H9 (cell line): ENCODE data around the gene FNDC3B. TPM values are rescaled to one million over a fixed set of nuclear protein-coding genes. Genes with fewer than 3 reads are reported as not detected.

ENCODE experiments used
- DNase-seq: peaks from one replicate; pipeline ENCODE4 v3.0.0-alpha.2; 2017
- H2AFZ ChIP-seq: one replicate; pipeline ENCODE4 v1.6.1; 2013; ENCODE audit warnings: mild to moderate bottlenecking, low read length, control low read depth, moderate library complexity
- H2AK5ac ChIP-seq: 2 replicates; pipeline ENCODE4 v1.6.1; 2013; ENCODE audit warnings: low read length, control low read depth, mixed read lengths; ENCODE audit not compliant: insufficient read length
- H2BK120ac ChIP-seq: one replicate; pipeline ENCODE4 v1.6.1; 2013; ENCODE audit warnings: low read depth, mild to moderate bottlenecking, low read length, control low read depth, inconsistent platforms; ENCODE audit not compliant: poor library complexity, severe bottlenecking
- H2BK12ac ChIP-seq: 2 replicates; pipeline ENCODE4 v1.6.1; 2013; ENCODE audit warnings: low read length, control low read depth, mixed read lengths, low read depth; ENCODE audit not compliant: insufficient read length
- H2BK15ac ChIP-seq: 2 replicates; pipeline ENCODE4 v1.6.1; 2013; ENCODE audit warnings: low read depth, low read length, control low read depth
- H2BK20ac ChIP-seq: one replicate; pipeline ENCODE4 v1.6.1; 2013; ENCODE audit warnings: low read depth, mild to moderate bottlenecking, low read length, control low read depth, inconsistent platforms; ENCODE audit not compliant: poor library complexity, severe bottlenecking
- H2BK5ac ChIP-seq: 2 replicates; pipeline ENCODE4 v1.6.1; 2013; ENCODE audit warnings: low read length, control low read depth, mixed read lengths; ENCODE audit not compliant: insufficient read length
- H3K14ac ChIP-seq: 2 replicates; pipeline ENCODE4 v1.6.1; 2013; ENCODE audit warnings: low read length, control low read depth; ENCODE audit not compliant: insufficient read depth
- H3K18ac ChIP-seq: 2 replicates; pipeline ENCODE4 v1.6.1; 2013; ENCODE audit warnings: low read depth, mild to moderate bottlenecking, mixed read lengths, low read length, control low read depth; ENCODE audit not compliant: insufficient read length
- H3K23ac ChIP-seq: 2 replicates; pipeline ENCODE4 v1.6.1; 2013; ENCODE audit warnings: low read length, control low read depth, mixed read lengths, low read depth; ENCODE audit not compliant: insufficient read length
- H3K23me2 ChIP-seq: 2 replicates; pipeline ENCODE4 v1.6.1; 2013; ENCODE audit warnings: low read depth, mild to moderate bottlenecking, mixed read lengths, low read length, control low read depth; ENCODE audit not compliant: insufficient read length, poor library complexity, severe bottlenecking
- H3K27ac ChIP-seq: 2 replicates; pipeline ENCODE4 v1.5.1; 2013; ENCODE audit warnings: low read length, control low read depth, mixed read lengths, low read depth; ENCODE audit not compliant: insufficient read length
- H3K27me3 ChIP-seq: 2 replicates; pipeline ENCODE4 v1.6.1; 2013; ENCODE audit warnings: low read length, control low read depth, inconsistent platforms; ENCODE audit not compliant: insufficient read depth
- H3K4ac ChIP-seq: 2 replicates; pipeline ENCODE4 v1.6.1; 2013; ENCODE audit warnings: low read depth, mild to moderate bottlenecking, control low read depth, inconsistent platforms, low read length, moderate library complexity
- H3K4me1 ChIP-seq: 2 replicates; pipeline ENCODE4 v1.6.1; 2013; ENCODE audit warnings: low read length, control low read depth, inconsistent platforms; ENCODE audit not compliant: insufficient read depth
- H3K4me2 ChIP-seq: 2 replicates; pipeline ENCODE4 v1.6.1; 2013; ENCODE audit warnings: low read length, control low read depth, mixed read lengths; ENCODE audit not compliant: insufficient read length, insufficient read depth
- H3K56ac ChIP-seq: 2 replicates; pipeline ENCODE4 v1.6.1; 2013; ENCODE audit warnings: low read depth, mild to moderate bottlenecking, mixed read lengths, low read length, control low read depth; ENCODE audit not compliant: insufficient read length
- H3K79me1 ChIP-seq: 2 replicates; pipeline ENCODE4 v1.6.1; 2013; ENCODE audit warnings: low read depth, mild to moderate bottlenecking, moderate library complexity, low read length, control low read depth, inconsistent platforms; ENCODE audit not compliant: insufficient read depth, poor library complexity, severe bottlenecking
- H3K79me2 ChIP-seq: 2 replicates; pipeline ENCODE4 v1.6.1; 2013; ENCODE audit warnings: low read length, control low read depth, inconsistent platforms; ENCODE audit not compliant: insufficient read depth
- H3K9ac ChIP-seq: 2 replicates; pipeline ENCODE4 v1.6.1; 2013; ENCODE audit warnings: low read length, control low read depth, mixed read lengths; ENCODE audit not compliant: insufficient read length; ENCODE audit errors: extremely low read depth
- H3K9me3 ChIP-seq: one replicate; pipeline ENCODE4 v1.6.1; 2013; ENCODE audit warnings: low read depth, low read length, inconsistent platforms; ENCODE audit not compliant: control insufficient read depth
- H3T11ph ChIP-seq: one replicate; pipeline ENCODE4 v1.6.1; 2013; ENCODE audit warnings: mild to moderate bottlenecking, low read length, control low read depth, inconsistent platforms
- H4K20me1 ChIP-seq: one replicate; pipeline ENCODE4 v1.6.1; 2013; ENCODE audit not compliant: control insufficient read depth, insufficient read length, insufficient read depth
- H4K5ac ChIP-seq: 2 replicates; pipeline ENCODE4 v1.6.1; 2013; ENCODE audit warnings: low read depth, mild to moderate bottlenecking, mixed read lengths, low read length, control low read depth; ENCODE audit not compliant: insufficient read length
- H4K8ac ChIP-seq: replicated peaks from 2 replicates; pipeline ENCODE4 v1.6.1; 2013; ENCODE audit warnings: low read length, control low read depth, mixed read lengths, low read depth; ENCODE audit not compliant: insufficient read length
- H4K91ac ChIP-seq: 2 replicates; pipeline ENCODE4 v1.6.1; 2013; ENCODE audit warnings: low read depth, mild to moderate bottlenecking, moderate library complexity, mixed read lengths, low read length, control low read depth; ENCODE audit not compliant: insufficient read length
- H3K27ac Mint-ChIP-seq, 3 experiments: 2 replicates in 2 of 3; 3 replicates in 1 of 3; pipeline ENCODE4 v1.8.0; 2020 to 2021; ENCODE audit warnings: mixed read lengths in 3 of 3, mild to moderate bottlenecking in 1 of 3, moderate library complexity in 1 of 3
- H3K27me3 Mint-ChIP-seq: 2 replicates; pipeline ENCODE4 v1.8.0; 2021; ENCODE audit warnings: low read depth, mild to moderate bottlenecking, moderate library complexity, mixed read lengths
- H3K36me3 Mint-ChIP-seq, 3 experiments: 2 replicates in 2 of 3; 3 replicates in 1 of 3; pipeline ENCODE4 v1.8.0; 2020 to 2021; ENCODE audit warnings: low read depth in 3 of 3, mixed read lengths in 3 of 3; ENCODE audit not compliant: insufficient read depth in 1 of 3
- H3K4me1 Mint-ChIP-seq, 2 experiments: 2 replicates each; pipeline ENCODE4 v1.8.0; 2020; ENCODE audit warnings: mixed read lengths in 2 of 2
- H3K4me3 Mint-ChIP-seq, 2 experiments: 2 replicates in 1 of 2; 3 replicates in 1 of 2; pipeline ENCODE4 v1.8.0; 2020 to 2021; ENCODE audit warnings: mild to moderate bottlenecking in 2 of 2, mixed read lengths in 2 of 2, moderate library complexity in 1 of 2
- H3K9me3 Mint-ChIP-seq, 2 experiments: 2 replicates in 1 of 2; 3 replicates in 1 of 2; pipeline ENCODE4 v1.8.0; 2020; ENCODE audit warnings: mild to moderate bottlenecking in 2 of 2, mixed read lengths in 2 of 2, moderate library complexity in 1 of 2
- CTCF ChIP-seq: fragments of 200-600 bp; sonication (generic); conservative IDR thresholded peaks from 3 replicates; pipeline ENCODE4 v1.8.0; 2021; ENCODE audit warnings: antibody characterized with exemption, mild to moderate bottlenecking
- total RNA-seq: library from RNA; stranded (reverse); gene quantifications from 2 replicates; pipeline ENCODE4 v1.2.1, GENCODE V29; 2021

The FNDC3B gene
- total RNA-seq, 1 experiment from 2014 or later = 43.8 TPM

- Mint-ChIP-seq H3K36me3 (peaks cover 45 to 59% (median 52%) of the 10 kb centered on the region in 3 experiments), H3K4me1 (peaks cover 4 to 9% of the 10 kb centered on the region in 2 experiments; a peak in 3 of 4 replicates), H3K9me3 (peaks cover 15 to 25% of the 10 kb centered on the region in 2 experiments; a peak in 4 of 5 replicates), H3K27me3 (no peaks in the 10 kb centered on the region), H3K4me3 (no peak overlapping the region), H3K27ac (peak overlapping the region in 1 of 3 experiments; percentile 16; a peak in 2 of 7 replicates)
- no peaks in the 10 kb centered on the region for H3K4me1 ChIP-seq
- H3K27me3 ChIP-seq = no peaks in the 10 kb centered on the region
- H3K18ac ChIP-seq = no peak overlapping the region
- H3K23ac ChIP-seq = no peak overlapping the region
- no peak for DNase-seq
- H3K4me2 ChIP-seq = no peak overlapping the region
- no peak overlapping the region for H3T11ph ChIP-seq
- no peak overlapping the region for H2BK120ac ChIP-seq
- H2BK15ac ChIP-seq = no peak overlapping the region
- no peak for TF ChIP-seq CTCF
- H4K8ac ChIP-seq = no peak overlapping the region
- H2BK20ac ChIP-seq = no peak overlapping the region
- H3K56ac ChIP-seq = no peak overlapping the region
- no peak overlapping the region for H2BK12ac ChIP-seq
- no peak overlapping the region for H3K14ac ChIP-seq
- no peaks in the 10 kb centered on the region for H3K79me1 ChIP-seq
- H3K4ac ChIP-seq = no peak overlapping the region
- no peaks in the 10 kb centered on the region for H4K20me1 ChIP-seq
- H3K27ac ChIP-seq = no peak overlapping the region
- H3K23me2 ChIP-seq = no peaks in the 10 kb centered on the region
- H4K91ac ChIP-seq = no peak overlapping the region
- no peaks in the 10 kb centered on the region for H3K9me3 ChIP-seq
- H3K9ac ChIP-seq = no peak overlapping the region
- no peaks in the 10 kb centered on the region for H3K79me2 ChIP-seq
- no peak overlapping the region for H4K5ac ChIP-seq
- no peak overlapping the region for H2BK5ac ChIP-seq
- H2AK5ac ChIP-seq = no peak overlapping the region
- no peak overlapping the region for H2AFZ ChIP-seq
Measured at GRCh38 chr3:172376402-172376801, 337.0 kb downstream of the FNDC3B start.
